H1 (cell line): ENCODE results near the gene ART4.

ENCODE experiments used
- CHD2 ChIP-seq: IDR thresholded peaks from 2 replicates; pipeline ENCODE4 v1.6.1; 2012; ENCODE audit warnings: low read length, improper control_type of control experiment
- EP300 ChIP-seq, 2 experiments: IDR thresholded peaks; 1 replicate in 1 of 2; 2 replicates in 1 of 2; pipeline ENCODE4 v1.6.1; 2011 to 2012; ENCODE audit warnings: low read depth in 2 of 2, low read length in 2 of 2, mild to moderate bottlenecking in 2 of 2, borderline replicate concordance in 1 of 2, inconsistent platforms in 1 of 2, moderate library complexity in 1 of 2
- EZH2 ChIP-seq: fragments of 200-600 bp; sonication (generic); IDR thresholded peaks from 2 replicates; pipeline ENCODE4 v1.7.1; 2012; ENCODE audit warnings: low read depth, mild to moderate bottlenecking, moderate library complexity, low read length, inconsistent platforms; ENCODE audit not compliant: severe bottlenecking
- MAFK ChIP-seq: IDR thresholded peaks from 2 replicates; pipeline ENCODE4 v1.6.1; 2012; ENCODE audit warnings: low read depth, mild to moderate bottlenecking, improper control_type of control experiment, low read length
- POLR2A ChIP-seq, 2 experiments: IDR thresholded peaks; 1 replicate in 1 of 2; 2 replicates in 1 of 2; pipeline ENCODE4 v1.6.1; 2011; ENCODE audit warnings: low read depth in 2 of 2, low read length in 2 of 2, mild to moderate bottlenecking in 2 of 2; ENCODE audit errors: control extremely low read depth in 1 of 2
- RAD21 ChIP-seq, 2 experiments: IDR thresholded peaks in 1 of 2; conservative IDR thresholded peaks in 1 of 2; 2 replicates each; pipeline ENCODE4 v1.6.1; 2011; ENCODE audit warnings: low read depth in 2 of 2, low read length in 2 of 2, improper control_type of control experiment in 1 of 2, inconsistent platforms in 1 of 2, mild to moderate bottlenecking in 1 of 2, moderate library complexity in 1 of 2
- RFX5 ChIP-seq: IDR thresholded peaks from 2 replicates; pipeline ENCODE4 v1.6.1; 2011; ENCODE audit warnings: low read depth, low read length, improper control_type of control experiment, borderline replicate concordance
- SIN3A ChIP-seq, 2 experiments: IDR thresholded peaks in 1 of 2; conservative IDR thresholded peaks in 1 of 2; 2 replicates each; pipeline ENCODE4 v1.6.1; 2011 to 2012; ENCODE audit warnings: low read length in 2 of 2, improper control_type of control experiment in 1 of 2, low read depth in 1 of 2, mild to moderate bottlenecking in 1 of 2
- SIX5 ChIP-seq: IDR thresholded peaks from 2 replicates; pipeline ENCODE4 v1.6.1; 2011; ENCODE audit warnings: mild to moderate bottlenecking, low read depth, low read length
- TEAD4 ChIP-seq: IDR thresholded peaks from 2 replicates; pipeline ENCODE4 v1.6.1; 2012; ENCODE audit warnings: low read depth, low read length, inconsistent platforms, mixed read lengths
- TF ChIP-seq, protein P1 (sequence below), 3 experiments: IDR thresholded peaks; 1 replicate in 2 of 3; 2 replicates in 1 of 3; pipeline versions ENCODE4 v1.5.1 to v1.6.1; 2011; ENCODE audit warnings: low read length in 3 of 3, mild to moderate bottlenecking in 3 of 3, inconsistent platforms in 2 of 3, low read depth in 1 of 3, moderate library complexity in 1 of 3; ENCODE audit not compliant: insufficient read depth in 1 of 3; ENCODE audit errors: control extremely low read depth in 1 of 3

DNA sequence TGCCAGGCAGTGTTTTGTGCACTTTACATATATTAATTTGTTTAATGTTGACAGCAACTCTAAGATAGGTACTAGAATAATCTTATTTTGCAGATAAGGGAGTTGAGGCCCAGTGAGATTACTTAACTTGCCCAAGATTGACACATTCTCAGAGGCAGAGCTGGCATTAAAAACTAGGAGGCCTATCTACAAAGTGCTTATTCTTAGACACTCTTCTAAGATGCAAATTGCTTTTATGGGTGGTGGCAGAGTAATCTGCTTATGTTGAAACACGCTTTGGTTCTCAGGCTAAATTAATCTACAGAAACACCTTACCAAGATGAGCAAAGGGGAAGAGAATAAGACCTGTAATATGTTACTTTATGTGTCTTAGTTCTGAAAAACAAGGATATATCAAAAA lies 35.2 kb upstream of the ART4 start:
- TF ChIP-seq, protein P1, sequence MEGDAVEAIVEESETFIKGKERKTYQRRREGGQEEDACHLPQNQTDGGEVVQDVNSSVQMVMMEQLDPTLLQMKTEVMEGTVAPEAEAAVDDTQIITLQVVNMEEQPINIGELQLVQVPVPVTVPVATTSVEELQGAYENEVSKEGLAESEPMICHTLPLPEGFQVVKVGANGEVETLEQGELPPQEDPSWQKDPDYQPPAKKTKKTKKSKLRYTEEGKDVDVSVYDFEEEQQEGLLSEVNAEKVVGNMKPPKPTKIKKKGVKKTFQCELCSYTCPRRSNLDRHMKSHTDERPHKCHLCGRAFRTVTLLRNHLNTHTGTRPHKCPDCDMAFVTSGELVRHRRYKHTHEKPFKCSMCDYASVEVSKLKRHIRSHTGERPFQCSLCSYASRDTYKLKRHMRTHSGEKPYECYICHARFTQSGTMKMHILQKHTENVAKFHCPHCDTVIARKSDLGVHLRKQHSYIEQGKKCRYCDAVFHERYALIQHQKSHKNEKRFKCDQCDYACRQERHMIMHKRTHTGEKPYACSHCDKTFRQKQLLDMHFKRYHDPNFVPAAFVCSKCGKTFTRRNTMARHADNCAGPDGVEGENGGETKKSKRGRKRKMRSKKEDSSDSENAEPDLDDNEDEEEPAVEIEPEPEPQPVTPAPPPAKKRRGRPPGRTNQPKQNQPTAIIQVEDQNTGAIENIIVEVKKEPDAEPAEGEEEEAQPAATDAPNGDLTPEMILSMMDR (IDR thresholded peaks at IDR 0.05; ENCODE audit: control extremely low read depth in 1 of 3, insufficient read depth in 1 of 3, low read depth in 1 of 3, low read length in 3 of 3): no peak
- no peak for TF ChIP-seq RAD21 (IDR thresholded peaks at IDR 0.05 in 1 of 2, conservative IDR thresholded peaks at IDR 0.05 in 1 of 2; ENCODE audit: low read depth in 2 of 2, low read length in 2 of 2)
- TF ChIP-seq POLR2A (IDR thresholded peaks at IDR 0.05; ENCODE audit: control extremely low read depth in 1 of 2, low read depth in 2 of 2, low read length in 2 of 2): no peak
- no peak for TF ChIP-seq MAFK
- TF ChIP-seq EZH2: no peak
- no peak for TF ChIP-seq SIX5
- no peak for TF ChIP-seq SIN3A (conservative IDR thresholded peaks at IDR 0.05 in 1 of 2, IDR thresholded peaks at IDR 0.05 in 1 of 2; ENCODE audit: low read depth in 1 of 2, low read length in 2 of 2)
- TF ChIP-seq EP300 (IDR thresholded peaks at IDR 0.05; ENCODE audit: borderline replicate concordance in 1 of 2, low read depth in 2 of 2, low read length in 2 of 2): no peak
- no peak for TF ChIP-seq CHD2
- no peak for TF ChIP-seq RFX5
- no peak for TF ChIP-seq TEAD4
